ENCODE results near the gene NHLRC4.

Gene NHLRC4

GRCh38 chr16:537415-538335, 29.1 kb upstream of the NHLRC4 start:
- H3K27ac ChIP-seq (replicated peaks), result no peak overlapping the region
- no peaks in the 10 kb centered on the region for H3K27me3 ChIP-seq (ENCODE audit: insufficient read depth, poor library complexity, severe bottlenecking)
- DNase-seq (ENCODE audit: low read depth in 1 of 2, low spot score in 1 of 2), result no peak
- no peak for TF ChIP-seq POLR2AphosphoS5 (IDR thresholded peaks at IDR 0.05; ENCODE audit: low read depth)
- no peak for TF ChIP-seq GABPA (IDR thresholded peaks at IDR 0.05; ENCODE audit: low read depth)
- no peak for TF ChIP-seq CTCF (IDR thresholded peaks at IDR 0.05; ENCODE audit: insufficient read depth, low read length)
- no peak for TF ChIP-seq SPI1 (IDR thresholded peaks at IDR 0.05; ENCODE audit: borderline replicate concordance, low read depth)
- no peak for TF ChIP-seq REST (IDR thresholded peaks at IDR 0.05; ENCODE audit: insufficient replicate concordance, low read depth)
- H3K4me3 ChIP-seq (replicated peaks; ENCODE audit: insufficient read depth, low read length), result no peak overlapping the region

- no peak for DNase-seq (ENCODE audit: low read depth in 1 of 2, low spot score in 1 of 2)
- TF ChIP-seq REST (IDR thresholded peaks at IDR 0.05; ENCODE audit: insufficient replicate concordance, low read depth), result no peak
- TF ChIP-seq SPI1 (IDR thresholded peaks at IDR 0.05; ENCODE audit: borderline replicate concordance, low read depth), result no peak
- no peak for TF ChIP-seq CTCF (IDR thresholded peaks at IDR 0.05; ENCODE audit: insufficient read depth, low read length)
- TF ChIP-seq GABPA (IDR thresholded peaks at IDR 0.05; ENCODE audit: low read depth), result no peak
- no peak for TF ChIP-seq POLR2AphosphoS5 (IDR thresholded peaks at IDR 0.05; ENCODE audit: low read depth)
- Histone ChIP-seq H3K27me3 (ENCODE audit: insufficient read depth, poor library complexity, severe bottlenecking) (no peaks in the 10 kb centered on the region), H3K4me3 (replicated peaks; ENCODE audit: insufficient read depth, low read length) (no peak overlapping the region), H3K27ac (replicated peaks) (no peak overlapping the region)
These were observed 26.8 kb upstream of the NHLRC4 start for GRCh38 chr16:539901-540530.

GRCh38 chr16:540645-541340, 26.0 kb upstream of the NHLRC4 start:
- TF ChIP-seq CTCF (IDR thresholded peaks at IDR 0.05; ENCODE audit: insufficient read depth, low read length) (no peak), POLR2AphosphoS5 (IDR thresholded peaks at IDR 0.05; ENCODE audit: low read depth) (no peak), GABPA (IDR thresholded peaks at IDR 0.05; ENCODE audit: low read depth) (no peak), SPI1 (IDR thresholded peaks at IDR 0.05; ENCODE audit: borderline replicate concordance, low read depth) (no peak), REST (IDR thresholded peaks at IDR 0.05; ENCODE audit: insufficient replicate concordance, low read depth) (no peak)
- no peak for DNase-seq (ENCODE audit: low read depth in 1 of 2, low spot score in 1 of 2)
- Histone ChIP-seq H3K27ac (replicated peaks) (no peak overlapping the region), H3K4me3 (replicated peaks; ENCODE audit: insufficient read depth, low read length) (no peak overlapping the region), H3K27me3 (ENCODE audit: insufficient read depth, poor library complexity, severe bottlenecking) (no peaks in the 10 kb centered on the region)
